ENCODE measurements around the gene TSPAN14. TPM values are rescaled to one million over a fixed set of nuclear protein-coding genes. Genes with fewer than 3 reads are reported as not detected.

Gene TSPAN14
- total and polyA plus RNA-seq, 2 of the 13 experiments (the other 11 are each of a cell fraction or from before 2014, with no cell fraction given), result 24.1 to 80.6 TPM

DNA sequence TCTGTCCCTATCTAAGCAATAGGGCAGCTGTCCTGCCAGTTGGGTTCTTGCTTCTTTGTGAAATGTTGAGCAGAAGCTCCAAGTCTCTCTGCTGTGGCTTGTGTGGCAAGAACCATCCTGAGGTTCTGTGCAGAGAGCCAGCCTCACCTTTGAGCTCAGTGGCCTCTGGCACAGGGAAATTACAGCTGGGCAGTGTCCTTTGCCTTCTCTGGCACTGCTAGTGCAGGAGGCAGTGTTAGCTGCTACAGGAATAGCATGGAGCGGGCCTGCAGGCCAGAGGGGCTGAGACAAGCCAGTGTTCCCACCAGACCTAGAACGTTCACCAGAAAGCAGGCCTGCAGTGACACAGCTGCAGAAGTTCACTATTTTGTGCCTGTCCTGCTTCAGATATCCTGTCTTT is 44.0 kb upstream of the TSPAN14 start (continued):
- TF ChIP-seq CEBPG (CRISPR knock-in tag; IDR thresholded peaks at IDR 0.05) (0 out of 2 replicates have a peak, but pooled peaks have one; percentile 4), TEAD3 (CRISPR knock-in tag; optimal IDR thresholded peaks at IDR 0.05; ENCODE audit: borderline replicate concordance) (peak; percentile 13), HNF4G (IDR thresholded peaks at IDR 0.05; ENCODE audit: borderline replicate concordance, low read depth, low read length) (peak; percentile 21; the same call in 1 of the 2 replicates), HNF4G (CRISPR knock-in tag; IDR thresholded peaks at IDR 0.05; ENCODE audit: borderline replicate concordance, low read depth) (no peak), RNF2 (conservative IDR thresholded peaks at IDR 0.05; ENCODE audit: low read depth) (no peak), TP53 (CRISPR knock-in tag; conservative IDR thresholded peaks at IDR 0.05) (no peak), ZNF687 (CRISPR knock-in tag; IDR thresholded peaks at IDR 0.05) (peak; percentile 55; the same call in 1 of the 2 replicates), SAP130 (CRISPR knock-in tag; IDR thresholded peaks at IDR 0.05; ENCODE audit: low read depth) (0 out of 2 replicates have a peak, but pooled peaks have one; percentile 22), ZBTB38 (CRISPR knock-in tag; IDR thresholded peaks at IDR 0.05) (0 out of 2 replicates have a peak, but pooled peaks have one; percentile 48), RBAK (CRISPR knock-in tag; IDR thresholded peaks at IDR 0.05) (no peak), FOXP1 (IDR thresholded peaks at IDR 0.05) (no peak), FOXP1 (CRISPR knock-in tag; IDR thresholded peaks at IDR 0.05) (no peak), NR2F6 (IDR thresholded peaks at IDR 0.05) (no peak), NR2F6 (CRISPR knock-in tag; IDR thresholded peaks at IDR 0.05) (peak; percentile 28; the same call in 1 of the 2 replicates), ZNF768 (CRISPR knock-in tag; IDR thresholded peaks at IDR 0.05) (0 out of 2 replicates have a peak, but pooled peaks have one; percentile 14)
- TF ChIP-seq, protein P1, sequence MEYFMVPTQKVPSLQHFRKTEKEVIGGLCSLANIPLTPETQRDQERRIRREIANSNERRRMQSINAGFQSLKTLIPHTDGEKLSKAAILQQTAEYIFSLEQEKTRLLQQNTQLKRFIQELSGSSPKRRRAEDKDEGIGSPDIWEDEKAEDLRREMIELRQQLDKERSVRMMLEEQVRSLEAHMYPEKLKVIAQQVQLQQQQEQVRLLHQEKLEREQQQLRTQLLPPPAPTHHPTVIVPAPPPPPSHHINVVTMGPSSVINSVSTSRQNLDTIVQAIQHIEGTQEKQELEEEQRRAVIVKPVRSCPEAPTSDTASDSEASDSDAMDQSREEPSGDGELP (IDR thresholded peaks at IDR 0.05; ENCODE audit: borderline replicate concordance, low read depth), result peak; percentile 19; the same call in 1 of the 2 replicates
